ENCODE results near the gene PRSS3. TPM values are rescaled to one million over a fixed set of nuclear protein-coding genes. Genes with fewer than 3 reads are reported as not detected.
A peak's percentile ranks its signal among the peaks of the same experiment; 100 is the strongest.
"Not testable (repeated sequence)": the region's sequence is repeated elsewhere in the genome, so short reads cannot be mapped to it uniquely, and the experiment has no call there.

PRSS3 gene
- total RNA-seq, 4 donors from 2014 or later, result 37.1 to 84.0 (median 52.1) TPM

DNA sequence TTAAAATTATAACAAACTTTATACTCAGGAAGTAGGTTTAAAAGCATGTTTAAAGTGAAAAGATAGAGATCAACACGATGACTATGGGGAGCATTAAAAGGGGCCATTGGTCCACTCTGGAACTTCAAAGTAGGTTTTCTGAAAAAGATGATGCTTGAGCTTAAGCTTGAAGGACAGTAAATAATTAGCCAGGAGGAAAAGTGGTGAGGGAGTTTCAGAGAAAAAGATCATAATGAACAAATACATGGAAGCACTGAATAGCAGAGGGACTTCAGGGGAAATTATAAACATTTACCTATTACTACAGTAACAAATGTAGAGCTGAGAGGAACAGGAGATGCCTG lies 13.6 kb downstream of the PRSS3 start:
- intact Hi-C loops (cut with DNase I; ENCODE audit: low total_unique reads); DNase-seq (ENCODE audit: low spot score in 2 of 2); H3K4me3 ChIP-seq (ENCODE audit: low read depth, poor library complexity, severe bottlenecking): not testable (repeated sequence)
- WGBS, 2 donors, result 67 to 88% methylated on average over 1 of the region's 1 CpG

DNA sequence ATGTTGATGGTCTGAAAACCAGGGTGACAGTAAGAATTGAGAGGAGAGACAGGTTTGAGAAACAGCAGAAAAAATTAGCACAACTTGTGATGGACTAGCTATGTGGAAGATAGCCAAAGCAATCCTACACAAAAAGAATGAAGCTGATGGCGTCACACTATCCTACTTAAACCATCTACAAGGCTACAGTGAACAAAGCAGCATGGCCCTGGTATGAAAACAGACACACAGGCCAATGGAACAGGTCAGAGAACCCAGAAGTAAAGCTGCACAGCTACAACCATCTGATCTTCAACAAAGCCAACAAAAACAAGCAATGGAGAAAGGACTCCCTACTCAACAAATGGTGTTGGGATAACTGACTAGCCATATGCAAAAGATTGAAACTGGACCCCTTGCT lies 14.1 kb downstream of the PRSS3 start:
- TF ChIP-seq POLR2A (IDR thresholded peaks at IDR 0.05), result no peak
- TF ChIP-seq, protein P1, sequence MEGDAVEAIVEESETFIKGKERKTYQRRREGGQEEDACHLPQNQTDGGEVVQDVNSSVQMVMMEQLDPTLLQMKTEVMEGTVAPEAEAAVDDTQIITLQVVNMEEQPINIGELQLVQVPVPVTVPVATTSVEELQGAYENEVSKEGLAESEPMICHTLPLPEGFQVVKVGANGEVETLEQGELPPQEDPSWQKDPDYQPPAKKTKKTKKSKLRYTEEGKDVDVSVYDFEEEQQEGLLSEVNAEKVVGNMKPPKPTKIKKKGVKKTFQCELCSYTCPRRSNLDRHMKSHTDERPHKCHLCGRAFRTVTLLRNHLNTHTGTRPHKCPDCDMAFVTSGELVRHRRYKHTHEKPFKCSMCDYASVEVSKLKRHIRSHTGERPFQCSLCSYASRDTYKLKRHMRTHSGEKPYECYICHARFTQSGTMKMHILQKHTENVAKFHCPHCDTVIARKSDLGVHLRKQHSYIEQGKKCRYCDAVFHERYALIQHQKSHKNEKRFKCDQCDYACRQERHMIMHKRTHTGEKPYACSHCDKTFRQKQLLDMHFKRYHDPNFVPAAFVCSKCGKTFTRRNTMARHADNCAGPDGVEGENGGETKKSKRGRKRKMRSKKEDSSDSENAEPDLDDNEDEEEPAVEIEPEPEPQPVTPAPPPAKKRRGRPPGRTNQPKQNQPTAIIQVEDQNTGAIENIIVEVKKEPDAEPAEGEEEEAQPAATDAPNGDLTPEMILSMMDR (IDR thresholded peaks at IDR 0.05), result no peak
- intact Hi-C loops (cut with DNase I; ENCODE audit: low total_unique reads), result no loop called here
- WGBS, 2 donors, result 89 to 96% methylated on average over 1 of the region's 1 CpG
- peak in 1 of 2 donors; percentile 0 for DNase-seq (ENCODE audit: low spot score in 2 of 2)
- no peak overlapping the region for H3K4me3 ChIP-seq (ENCODE audit: low read depth, poor library complexity, severe bottlenecking)

DNA sequence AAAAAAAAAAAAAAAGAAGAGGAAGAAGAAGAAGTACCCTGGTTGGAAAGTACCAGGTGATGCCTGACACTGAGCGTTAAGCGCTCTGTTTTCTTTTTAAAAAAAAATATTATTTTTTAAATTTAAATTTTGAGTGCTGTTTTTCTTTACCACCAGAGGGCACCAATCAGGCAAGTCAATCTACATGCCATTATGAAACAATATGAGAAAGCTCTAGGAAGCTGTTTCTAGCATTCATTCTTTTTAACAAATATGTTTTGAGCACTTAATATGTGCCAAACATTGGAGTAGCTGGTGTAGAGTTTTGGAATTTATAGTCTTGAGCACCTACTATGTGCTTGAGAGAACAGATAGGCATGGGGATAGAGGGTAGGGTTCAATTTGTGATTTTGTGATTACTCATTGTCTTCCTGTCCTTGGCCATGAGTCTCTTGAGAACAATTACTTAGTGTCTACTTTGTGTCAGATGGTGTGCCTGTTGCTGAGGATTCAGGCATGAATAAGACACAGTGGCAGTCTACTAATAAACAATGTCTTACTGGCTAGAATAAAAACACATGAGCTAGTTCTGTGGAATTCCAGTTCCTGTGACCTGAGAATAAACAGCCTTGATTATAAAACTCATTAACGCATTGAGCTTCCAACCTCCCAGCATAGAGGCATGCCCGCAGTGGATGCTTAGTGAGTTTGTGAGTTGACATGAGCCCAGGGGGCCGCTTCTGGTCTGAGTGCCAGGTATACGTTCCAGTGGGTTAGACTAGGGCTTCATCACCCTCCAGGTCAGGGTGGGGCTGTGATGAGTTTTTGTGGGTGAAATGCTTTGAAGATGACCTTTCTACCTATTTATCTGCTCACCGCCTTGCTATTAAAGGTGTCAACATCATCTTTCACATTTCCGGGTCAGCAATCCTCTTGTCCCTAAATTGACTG lies 18.6 kb downstream of the PRSS3 start:
- no peak for TF ChIP-seq POLR2A (IDR thresholded peaks at IDR 0.05)
- TF ChIP-seq, protein P1 (IDR thresholded peaks at IDR 0.05), result peak in 1 of 3 donors; percentile 43
- DNase-seq (ENCODE audit: low spot score in 2 of 2), result peak in 1 of 2 donors; percentile 85
- 44 to 62% methylated on average over 8 of the region's 8 CpGs for WGBS, 2 donors
- no peak overlapping the region for H3K4me3 ChIP-seq (ENCODE audit: low read depth, poor library complexity, severe bottlenecking)
- intact Hi-C loops (cut with DNase I; ENCODE audit: low total_unique reads), result no loop called here

DNA sequence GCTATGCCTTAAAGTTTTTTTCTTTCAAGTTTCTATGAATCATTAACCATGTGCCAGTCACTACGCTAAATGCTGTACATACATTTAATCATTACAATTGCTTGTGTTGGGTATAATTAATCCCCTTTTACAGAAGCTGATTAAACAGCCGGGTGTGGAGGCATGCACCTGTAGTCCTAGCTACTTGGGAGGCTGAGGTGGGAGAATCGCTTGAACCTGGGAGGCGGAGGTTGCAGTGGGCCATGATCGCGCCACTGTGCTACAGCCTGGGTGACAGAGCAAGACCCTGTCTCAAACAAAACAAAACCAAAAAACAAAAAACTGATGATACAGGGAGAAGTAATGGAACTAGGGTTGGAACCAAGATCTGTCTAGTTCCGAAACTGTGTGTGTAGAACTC lies 20.4 kb downstream of the PRSS3 start:
- H3K4me3 ChIP-seq (ENCODE audit: low read depth, poor library complexity, severe bottlenecking), result no peak overlapping the region
- peak in 1 of 2 donors; percentile 68 for DNase-seq (ENCODE audit: low spot score in 2 of 2)
- WGBS, 2 donors, result 93 to 98% methylated on average over 7 of the region's 7 CpGs
- intact Hi-C loops (cut with DNase I; ENCODE audit: low total_unique reads), result loop anchor here (5.0 kb wide), 1 partner anchor 37 kb away; no protein-coding TSS in a partner anchor
- TF ChIP-seq, protein P1 (IDR thresholded peaks at IDR 0.05), result no peak
- TF ChIP-seq POLR2A (IDR thresholded peaks at IDR 0.05), result no peak

DNA sequence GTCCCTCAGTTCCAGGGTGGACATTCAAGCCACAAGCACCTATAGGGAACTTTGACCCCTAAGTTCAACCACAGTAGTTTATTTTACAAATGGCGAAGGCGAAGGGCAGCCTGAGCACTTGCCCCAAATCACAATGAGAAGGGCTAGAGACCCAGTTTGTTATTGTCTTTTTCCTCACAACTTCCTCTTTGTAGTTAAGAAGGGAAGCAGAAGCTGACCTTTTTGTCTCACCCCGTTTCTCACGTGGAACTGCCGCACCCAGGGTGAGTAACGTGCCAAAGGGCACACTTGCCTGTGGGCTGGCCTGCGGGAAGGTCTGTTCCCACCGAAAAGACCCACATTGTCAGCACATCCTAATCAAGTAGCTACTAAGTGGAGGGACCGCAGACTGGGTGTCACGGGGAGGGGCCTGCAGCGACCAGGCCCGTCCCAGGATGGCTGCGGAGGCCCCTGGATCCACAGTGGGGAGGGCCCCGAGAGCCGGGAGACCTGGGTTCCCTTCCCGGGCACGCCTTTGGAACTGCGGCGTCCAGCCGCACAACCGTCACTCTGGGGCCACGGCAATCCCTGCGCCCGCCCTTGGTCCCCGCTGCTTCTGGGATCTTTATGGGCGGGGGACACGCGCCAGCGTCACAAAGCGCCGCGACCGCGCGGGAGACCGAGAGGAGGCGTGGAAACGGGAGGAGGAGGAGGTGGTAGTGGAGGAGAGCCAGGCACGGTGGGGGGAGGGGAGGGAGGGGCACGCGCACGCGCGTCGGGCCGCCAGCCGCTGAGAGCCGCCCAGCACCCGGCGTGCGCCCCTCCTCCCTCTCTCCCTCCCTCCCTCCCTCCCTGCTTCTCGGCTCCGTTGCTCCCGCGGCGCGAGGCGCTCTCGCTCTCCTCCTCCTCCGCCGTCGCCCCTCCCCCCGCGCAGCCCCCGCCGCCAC lies 21.2 kb downstream of the PRSS3 start, which contains the start of gene UBE2R2:
Gene UBE2R2, plus strand, starts transcription at position 834 of the 926 bp plus-strand sequence. CDS start 598 bp downstream, outside the sequence.
- intact Hi-C loops (cut with DNase I; ENCODE audit: low total_unique reads), result loop anchor here (5.0 kb wide), 1 partner anchor 36 kb away; no protein-coding TSS in a partner anchor
- peak; percentile 88 to 98 for DNase-seq (ENCODE audit: low spot score in 2 of 2)
- H3K4me3 ChIP-seq (ENCODE audit: low read depth, poor library complexity, severe bottlenecking), result peak within 1 kb of the TSS; percentile 88
- no peak for TF ChIP-seq POLR2A (IDR thresholded peaks at IDR 0.05)
- TF ChIP-seq, protein P1 (IDR thresholded peaks at IDR 0.05), result no peak
- 3 to 4% methylated on average over 30 to 55 of the region's 66 CpGs for WGBS, 2 donors
